AG08396 (cell line): ENCODE results near the gene TIGD1.
A peak's percentile ranks its signal among the peaks of the same experiment; 100 is the strongest.

Experiments used
- DNase-seq: peaks from one replicate; pipeline ENCODE4 v3.0.0; 2012; ENCODE audit warnings: low spot score, mixed read lengths

TIGD1 gene

DNA sequence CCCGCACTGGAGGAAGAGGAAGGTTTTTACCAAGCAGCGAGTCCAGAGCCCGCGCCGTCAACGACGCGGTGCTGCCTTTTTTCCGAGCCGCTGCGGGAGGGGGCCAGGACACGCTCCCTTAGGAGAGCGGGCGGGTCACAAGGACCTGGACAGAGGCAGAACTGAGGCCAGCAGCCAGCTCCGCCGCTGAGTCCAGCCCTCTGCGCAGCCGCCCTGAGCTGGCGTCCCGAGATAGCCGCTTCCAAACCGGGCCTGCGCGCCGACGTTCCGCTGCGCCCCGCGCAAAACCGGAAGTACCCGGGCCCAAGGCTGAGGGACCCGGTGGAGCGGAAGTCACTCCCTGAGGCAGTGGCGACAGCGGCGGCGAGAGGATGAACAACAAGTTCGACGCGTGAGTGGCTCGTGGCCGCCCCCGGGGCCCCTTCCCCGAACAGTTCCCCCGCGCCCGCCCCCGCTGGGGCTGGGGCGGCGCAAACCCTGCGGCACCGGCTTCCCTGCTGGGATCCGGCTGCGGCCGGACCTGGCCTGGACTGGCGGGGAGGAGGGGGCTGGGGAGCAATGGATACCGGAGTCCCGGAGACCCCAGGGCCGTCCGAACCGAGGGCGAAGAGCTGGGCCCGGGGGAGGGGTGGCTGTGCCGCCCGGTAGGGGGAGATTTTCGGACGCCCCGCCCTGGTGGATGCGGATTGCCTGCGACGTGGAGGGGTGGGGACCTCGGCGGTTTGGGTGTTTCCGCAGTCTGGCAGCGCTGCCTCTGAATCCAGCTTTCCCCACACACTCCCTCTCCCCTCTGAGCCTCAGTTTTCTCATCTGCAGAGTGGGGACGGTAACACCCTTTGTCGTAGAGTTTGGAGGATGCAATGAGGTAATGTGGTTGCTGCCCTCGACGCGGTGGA lies at the start of gene TIGD1, which contains the start of gene EIF4E2:
TSS of gene TIGD1 (minus strand) at position 204 of the 896 bp plus-strand sequence. CDS start 675 bp downstream, outside the sequence.
TSS of gene EIF4E2 (plus strand) at position 336 of the 896 bp plus-strand sequence. CDS start at position 372, 36 bp downstream.
- DNase-seq: peak; percentile 100

DNA sequence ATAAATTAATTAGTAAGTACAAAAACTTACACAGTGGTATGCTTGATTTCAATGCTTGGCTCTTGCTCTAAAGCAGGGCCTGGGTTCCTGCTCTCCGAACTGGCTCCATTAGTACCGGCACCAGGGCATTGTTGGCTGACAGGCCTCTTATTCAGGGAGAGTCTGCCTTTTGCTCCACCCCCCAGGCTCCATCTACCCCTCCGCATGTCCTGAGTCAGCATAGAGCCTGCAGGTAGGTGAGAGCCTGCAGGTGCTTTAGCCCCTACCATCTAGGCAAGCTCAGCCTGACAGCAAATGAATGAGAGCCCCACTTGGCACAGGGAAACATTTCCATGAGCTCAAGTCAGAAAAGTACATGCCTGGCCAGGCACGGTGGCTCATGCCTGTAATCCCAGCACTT lies 47.9 kb upstream of the TIGD1 start:
- no peak for DNase-seq

DNA sequence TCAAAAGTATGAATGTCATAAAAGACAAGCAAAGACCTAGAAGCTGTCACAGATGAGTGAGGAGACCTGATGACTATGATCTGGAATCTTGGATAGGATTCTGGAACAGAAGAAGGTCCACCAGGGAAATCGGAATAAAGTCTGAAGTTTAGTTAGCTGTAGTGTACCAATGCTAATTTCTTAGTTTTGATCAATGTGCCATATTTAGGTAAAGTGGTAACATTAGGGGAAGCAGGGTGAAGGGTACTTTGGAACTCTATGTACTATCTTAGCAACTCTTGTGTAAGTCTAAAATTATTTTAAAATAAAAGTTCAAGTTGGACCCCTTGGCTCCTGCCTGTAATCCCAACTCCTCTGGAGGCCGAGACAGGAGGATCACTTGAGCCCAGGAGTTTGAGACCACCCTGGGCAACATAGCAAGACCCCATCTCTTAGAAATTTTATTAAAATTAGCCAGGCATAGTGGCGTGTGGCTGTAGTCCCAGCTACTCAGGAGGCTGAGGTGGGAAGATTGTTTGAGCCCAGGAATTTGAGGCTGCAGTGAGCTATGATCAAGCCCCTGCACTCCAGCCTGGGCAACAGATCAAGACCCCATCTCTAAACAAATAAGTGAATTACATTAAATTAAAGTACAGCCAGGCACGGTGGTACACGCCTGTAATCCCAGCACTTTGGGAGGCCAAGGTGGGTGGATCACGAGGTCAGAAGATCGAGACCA lies 47.2 kb upstream of the TIGD1 start:
- DNase-seq: no peak

DNA sequence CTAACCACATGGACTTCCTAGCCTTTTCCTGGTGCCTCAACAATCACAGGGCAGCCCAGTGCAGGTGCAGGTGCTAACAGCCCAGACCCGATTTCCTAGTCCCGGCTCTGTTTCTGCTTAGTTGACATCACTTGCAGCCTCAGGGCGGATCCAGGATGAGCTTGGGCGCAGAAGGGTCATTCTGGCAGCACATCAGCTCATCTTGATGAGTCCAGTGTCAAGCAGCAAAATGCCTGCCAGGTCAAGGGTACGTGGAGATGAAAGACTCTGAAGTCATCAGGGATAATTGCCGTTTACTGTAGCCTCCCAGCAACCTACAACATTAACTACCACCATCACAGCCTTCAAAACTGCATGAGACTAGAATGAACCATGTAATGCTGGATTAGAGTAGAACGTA lies 43.6 kb upstream of the TIGD1 start:
- no peak for DNase-seq

DNA sequence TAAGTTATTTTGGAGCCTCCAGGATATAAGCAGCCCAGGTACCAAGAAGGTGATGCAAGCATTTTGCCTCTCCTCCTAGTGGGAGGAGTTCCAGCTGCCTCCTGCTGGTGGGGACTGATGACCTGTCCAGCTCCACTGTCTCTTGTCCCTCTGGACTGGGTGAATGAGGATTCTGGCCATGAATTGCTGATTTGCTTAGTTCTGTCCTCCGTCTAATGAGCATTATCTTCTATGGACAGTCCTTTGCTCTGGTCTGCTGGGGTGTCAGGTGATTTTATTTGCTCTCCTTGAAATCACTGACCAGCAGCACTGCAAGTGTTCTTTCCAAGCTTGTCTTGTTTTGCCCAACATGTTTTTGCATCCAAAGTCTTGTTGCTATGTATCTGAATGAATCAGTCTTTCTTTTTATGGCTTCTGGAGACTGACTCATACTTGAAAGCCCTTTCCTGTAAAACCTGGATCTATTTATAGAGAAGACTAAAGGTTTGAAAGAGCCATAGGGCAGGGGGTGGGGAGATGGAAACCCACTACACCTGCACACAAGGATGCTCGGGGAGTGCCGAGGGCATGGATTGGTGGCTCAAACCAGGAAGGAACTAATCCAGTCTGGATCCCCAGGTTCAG lies 42.5 kb upstream of the TIGD1 start:
- peak; percentile 54 for DNase-seq

DNA sequence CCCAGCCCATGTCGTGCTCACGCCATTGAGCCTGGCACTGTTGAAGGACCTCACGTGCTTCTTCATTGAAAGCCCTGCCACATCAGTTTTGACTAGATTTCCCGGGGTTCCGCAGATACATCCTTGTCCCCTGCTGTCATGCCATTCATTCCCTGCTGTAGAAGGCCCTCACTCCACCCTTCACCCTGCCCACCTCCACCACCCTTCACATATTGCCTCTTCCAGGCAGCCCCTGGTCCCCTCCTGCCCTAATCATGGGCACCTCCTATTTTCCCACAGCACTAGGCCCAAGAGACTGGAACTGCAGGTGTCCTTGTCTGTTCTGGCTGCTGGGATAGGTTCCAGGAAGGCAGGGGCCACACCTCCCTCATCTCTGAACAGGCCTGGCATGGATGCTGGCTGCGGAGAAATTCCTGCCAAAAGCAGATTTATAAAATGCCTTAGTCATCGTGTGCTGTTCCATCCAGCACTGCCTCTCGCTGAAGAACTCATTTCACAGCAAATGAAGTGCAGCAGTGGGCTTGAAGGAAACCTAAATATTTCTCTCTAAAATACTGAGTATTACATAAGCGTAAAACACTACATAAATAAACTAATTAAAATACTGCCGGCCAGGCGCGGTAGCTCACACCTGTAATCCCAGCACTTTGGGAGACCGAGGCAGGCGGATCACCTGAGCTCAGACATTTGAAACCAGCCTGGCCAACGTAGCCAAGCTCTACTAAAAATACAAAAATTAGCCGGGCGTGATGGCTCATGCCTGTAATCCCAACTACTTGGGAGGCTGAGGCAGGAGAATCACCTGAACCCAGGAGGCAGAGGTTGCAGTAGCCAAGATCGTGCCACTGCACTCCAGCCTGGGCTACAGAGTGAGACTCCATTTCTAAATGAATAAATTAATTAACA lies 38.6 kb upstream of the TIGD1 start:
- DNase-seq: peak; percentile 83

DNA sequence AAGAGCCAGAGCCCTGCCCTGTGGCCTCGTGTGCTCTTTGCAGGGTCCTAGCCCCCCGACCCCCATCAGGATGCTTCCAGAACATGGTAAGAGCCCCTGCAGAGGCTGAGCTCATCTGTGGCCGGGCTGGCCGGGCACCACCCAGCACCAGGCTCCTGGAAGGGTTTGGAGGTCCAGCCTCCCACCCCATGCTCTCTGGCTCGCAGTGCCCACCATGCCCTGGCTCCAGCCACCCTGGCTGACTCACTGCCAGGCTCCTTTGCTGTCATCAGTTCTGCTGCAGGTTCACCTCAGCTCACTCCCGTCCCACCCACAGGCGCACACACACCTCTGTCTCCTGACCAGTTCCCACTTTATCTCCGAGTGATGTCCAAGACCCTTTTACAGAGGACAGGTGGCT lies 37.7 kb upstream of the TIGD1 start:
- DNase-seq: no peak

DNA sequence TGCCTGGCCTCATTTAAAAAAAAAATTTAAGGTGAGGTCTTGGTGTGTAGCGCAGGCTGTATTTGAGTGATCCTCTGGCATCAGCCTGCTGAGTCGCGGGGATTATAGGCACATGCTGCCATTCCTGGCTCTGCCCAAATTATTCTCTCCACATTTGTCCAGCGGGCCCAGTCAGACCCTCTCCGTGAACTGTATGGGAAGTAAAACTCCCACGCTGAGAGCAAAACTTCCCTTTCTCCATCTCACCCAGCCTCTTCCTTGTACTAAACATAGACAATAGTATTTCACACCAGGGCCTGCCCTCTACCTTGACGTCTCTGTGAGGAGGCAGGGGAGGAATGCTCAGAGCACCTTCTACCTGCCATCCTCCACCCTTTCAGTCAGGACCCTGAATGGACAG lies 37.2 kb upstream of the TIGD1 start:
- no peak for DNase-seq

DNA sequence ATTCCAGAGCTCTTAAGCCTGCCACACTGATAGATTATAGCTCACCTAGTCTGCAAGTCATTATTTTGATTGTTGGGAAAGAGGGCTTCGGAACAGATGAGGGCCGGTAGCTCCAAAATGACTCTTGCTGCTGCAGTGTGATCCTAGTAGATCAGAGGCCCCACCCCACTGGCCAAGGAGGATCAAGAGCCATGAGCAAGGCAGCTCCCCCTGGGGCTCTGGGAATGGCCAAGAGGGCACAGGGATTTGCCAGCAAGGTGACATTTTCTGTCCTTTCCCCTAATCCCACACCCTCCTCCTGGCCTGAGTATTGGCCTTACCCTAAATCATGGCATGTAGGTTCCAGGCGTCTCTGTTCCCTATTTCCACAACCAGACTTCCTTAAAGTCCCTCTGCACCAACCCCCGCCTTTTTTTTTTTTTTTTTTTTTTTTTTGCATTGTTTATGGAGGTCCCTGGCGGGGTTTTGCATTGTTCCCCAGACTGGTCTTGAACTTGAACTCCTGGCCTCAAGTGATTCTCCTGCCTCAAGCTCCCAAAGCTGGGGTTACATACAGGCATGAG lies 36.7 kb upstream of the TIGD1 start:
- no peak for DNase-seq

DNA sequence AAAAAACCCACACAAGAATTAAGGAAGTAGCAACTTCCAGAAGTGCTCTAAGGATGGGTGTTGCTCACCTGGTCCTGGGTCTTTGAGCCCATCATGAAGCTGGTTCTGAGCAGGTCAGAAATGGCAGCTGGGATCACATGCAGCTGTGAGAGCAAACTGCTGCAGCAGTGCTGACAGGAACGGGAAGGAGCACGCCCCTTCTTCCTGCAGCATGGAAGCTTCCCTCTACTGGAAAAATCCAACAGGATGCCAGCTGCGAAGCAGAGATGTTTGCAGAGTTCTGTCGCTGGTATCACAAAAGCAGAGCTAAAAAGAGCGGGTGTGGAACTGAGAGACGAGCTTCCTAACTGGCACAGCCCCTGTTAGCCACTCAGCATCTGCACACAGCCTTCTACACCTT lies 33.9 kb upstream of the TIGD1 start:
- DNase-seq: no peak

DNA sequence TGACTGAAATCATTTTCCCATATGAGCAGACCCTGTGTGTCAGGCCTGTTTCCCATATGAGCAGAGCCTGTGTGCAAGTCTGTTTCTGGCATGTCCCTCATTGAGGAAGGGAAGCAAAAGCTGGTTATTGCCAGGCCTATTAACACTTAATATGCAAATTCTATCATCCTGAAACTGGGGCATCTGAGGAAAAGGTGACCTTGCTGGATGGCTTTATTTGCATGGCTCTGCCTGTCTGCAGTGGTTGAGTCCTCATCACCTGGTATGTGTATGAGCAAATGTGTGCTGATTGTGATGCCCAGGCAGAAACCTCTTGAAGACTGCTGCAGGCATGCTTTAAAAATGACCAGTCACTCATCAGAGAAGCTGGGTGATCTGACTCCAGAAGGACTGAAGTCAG lies 31.4 kb upstream of the TIGD1 start:
- DNase-seq: no peak

DNA sequence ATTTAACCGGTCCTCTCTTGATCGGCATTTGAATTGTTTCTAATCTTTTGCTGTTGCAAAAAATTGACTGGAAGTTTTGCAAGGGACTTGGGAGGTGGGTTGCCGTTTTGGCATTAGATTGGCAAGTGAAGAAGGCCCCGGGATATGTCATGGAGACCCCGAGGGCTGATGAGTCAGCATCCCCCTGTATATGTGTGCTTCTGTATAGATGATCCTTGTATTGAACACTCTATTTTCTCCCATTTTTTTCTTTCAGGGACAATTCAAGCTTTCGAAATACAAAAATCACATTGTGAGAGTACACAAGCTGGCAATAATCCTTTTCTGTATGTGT lies 30.3 kb upstream of the TIGD1 start:
- DNase-seq: no peak

DNA sequence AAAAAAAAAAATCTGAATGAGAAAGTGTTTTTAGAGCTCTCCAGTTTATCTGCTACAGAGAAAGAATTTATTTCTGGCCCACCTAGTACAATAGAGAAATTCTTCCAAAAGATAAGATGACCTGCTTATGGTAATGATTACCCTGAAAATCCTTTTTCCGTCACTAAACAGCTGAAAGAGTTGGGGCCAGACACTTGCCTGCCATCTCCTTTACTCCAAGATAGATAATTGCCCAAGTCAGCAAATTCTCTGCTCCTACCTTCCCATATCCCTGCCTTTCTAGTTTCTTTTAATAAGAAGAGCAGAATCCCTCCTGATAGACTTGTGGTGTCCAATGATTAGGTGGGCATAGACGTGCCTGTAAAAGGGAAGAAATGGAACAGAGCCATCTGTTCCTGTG lies 28.3 kb upstream of the TIGD1 start:
- DNase-seq: no peak

DNA sequence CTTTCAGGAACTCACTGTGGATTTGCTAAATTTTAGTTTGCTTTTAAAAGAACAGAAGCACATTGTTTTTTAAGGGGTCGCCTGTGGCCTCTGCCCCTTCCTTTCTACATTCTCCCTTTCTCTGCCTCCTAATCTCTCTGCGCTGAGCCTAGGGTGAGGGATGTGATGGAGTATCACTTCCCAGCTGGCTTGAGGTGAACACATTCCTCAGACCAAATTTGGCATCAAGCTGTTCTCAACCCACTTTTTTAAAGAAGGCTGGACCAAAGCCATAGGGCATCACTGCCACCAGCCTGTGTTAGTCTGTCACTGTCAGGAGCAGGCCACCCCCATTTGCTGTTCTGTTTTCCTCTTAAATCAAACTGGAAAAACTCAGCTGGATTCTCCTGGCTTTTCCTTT lies 27.5 kb upstream of the TIGD1 start:
- no peak for DNase-seq

DNA sequence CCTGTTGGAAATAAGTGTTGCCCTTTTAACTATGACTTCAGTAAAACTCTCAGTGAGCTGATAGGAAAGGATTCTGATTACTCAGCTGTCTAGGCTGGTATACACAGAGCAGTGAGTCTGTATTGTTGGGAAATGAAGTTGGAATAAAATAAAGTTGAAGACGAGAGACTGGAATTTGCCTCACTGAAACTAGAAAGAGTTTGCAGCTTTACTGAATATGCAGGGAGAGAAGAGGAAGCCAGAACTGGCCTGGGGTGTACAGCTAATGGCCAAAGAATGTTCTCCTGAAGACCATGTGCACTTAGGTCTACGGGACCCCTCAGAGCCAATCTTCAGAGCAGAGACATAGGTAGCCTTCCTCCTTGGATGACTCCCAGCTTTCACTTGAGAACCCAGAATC lies 26.6 kb upstream of the TIGD1 start:
- DNase-seq: no peak

DNA sequence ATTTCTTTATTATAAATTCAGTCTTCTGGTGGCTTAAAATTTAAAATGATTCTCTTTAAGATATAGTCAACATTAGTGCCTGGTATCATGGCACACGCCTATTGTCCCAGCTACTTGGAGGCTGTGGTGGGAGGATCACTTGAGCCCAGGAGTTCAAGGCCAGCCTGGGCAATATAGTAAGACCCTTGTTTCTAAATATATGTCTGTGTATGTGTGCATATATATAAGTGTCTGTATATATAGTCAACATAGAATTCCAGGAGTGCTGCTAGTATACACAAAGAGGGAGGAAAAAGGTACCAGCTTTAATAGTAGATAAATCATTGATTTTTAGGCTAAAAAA lies 25.0 kb upstream of the TIGD1 start:
- no peak for DNase-seq

DNA sequence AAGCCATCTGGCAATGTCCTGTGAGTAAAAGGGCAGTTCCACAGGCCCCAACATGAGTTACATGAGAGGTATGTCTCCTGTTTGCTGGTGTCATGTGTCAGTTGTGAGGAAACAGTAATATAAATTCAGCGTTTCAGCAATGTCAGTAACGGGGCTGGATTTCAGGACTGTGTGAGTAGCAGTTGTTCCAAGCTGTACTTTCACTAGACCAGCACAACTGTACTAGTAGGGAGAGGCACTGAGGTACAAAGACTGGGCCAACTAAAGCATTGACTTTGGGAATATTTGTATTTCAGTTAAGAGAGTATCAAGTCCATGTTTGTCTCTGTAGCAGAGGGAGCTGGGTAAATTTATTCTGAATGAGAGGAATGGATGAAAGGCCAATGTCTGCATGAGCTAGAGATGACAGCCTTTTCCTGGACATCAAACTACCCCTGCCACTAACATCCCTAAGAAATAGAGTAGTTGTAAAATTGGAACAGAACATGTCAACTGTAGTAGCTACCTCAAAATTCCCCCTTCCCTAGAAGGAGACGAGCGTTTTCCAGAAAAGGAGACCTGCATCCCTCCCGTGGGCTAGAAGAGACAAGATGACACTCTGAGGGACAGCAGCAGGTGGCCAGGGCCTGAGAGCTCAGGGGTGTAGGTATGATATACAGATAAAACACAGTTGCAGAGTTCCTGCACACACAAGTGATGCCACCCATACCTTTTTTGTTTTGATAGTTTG lies 24.5 kb upstream of the TIGD1 start:
- DNase-seq: peak; percentile 37

DNA sequence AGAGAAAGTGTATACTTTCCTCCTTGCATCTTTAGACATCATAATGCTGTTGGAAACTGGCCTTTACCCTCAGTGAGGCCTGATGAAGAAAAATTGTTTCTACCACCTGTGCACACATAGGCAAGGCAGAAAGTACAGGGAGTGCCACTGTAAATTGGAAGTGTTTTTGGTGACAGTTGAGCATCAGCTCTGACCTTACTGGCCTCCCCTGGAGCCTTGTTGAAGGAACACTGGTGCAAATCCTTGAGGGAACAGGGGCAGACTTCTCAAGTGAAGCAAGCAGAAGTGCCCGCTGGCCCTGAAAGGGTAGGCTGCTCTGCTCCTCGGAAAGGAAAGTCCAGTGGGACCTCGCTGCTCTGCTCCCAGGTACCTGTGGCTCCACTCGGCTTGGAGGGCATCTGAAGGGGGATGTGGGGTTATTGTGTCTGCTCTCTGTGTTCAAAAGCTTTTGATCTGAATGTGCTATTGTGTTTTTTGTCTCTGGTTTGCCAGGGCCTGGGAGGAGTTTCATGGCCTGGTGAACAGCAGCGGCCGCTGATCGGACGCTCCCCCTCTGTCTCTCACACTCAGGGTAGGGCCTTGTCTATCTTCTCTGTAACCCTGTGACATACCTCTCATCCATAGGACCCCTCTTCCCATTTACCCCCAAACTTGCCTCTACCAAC lies 23.5 kb upstream of the TIGD1 start:
- no peak for DNase-seq

DNA sequence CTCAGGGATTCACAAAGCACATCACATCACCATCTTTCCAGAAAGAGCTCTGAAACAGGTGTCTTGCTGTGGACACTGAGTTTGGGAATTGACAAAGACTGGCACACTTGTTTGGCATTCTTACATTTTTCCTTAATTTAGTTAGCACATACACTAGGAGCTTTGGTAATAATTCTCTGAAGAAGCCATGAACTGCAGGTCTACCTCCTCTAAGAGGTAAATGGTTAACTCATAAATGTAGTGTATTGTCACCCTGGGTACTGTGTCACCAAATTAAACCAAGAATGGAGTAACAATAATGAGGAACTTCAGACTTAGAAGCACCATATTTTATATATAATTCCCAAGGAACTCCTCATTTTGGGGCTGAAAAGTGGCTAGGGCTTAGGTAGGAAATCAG lies 22.7 kb upstream of the TIGD1 start:
- no peak for DNase-seq

DNA sequence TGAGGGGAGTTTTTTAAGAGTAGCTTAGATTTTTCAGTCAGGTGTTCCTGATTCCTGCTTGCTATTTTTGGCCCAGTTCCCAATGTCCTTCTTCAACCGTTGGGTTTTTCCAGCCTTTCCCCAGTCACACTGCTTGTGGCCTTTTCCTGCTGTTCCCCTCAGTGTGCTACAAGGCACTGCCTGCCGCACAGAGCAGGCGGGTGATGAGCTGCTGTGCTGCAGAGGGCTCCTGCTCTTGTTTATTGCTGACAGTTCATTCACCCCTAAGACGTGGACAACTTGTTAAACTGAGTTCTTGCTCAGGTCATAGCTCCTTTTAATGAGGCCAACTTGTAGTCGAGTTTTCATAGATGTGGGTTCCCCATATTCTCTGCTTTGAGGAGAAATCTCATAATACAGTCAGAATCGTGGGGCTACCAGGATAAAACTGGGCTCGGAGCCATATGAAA lies 20.7 kb upstream of the TIGD1 start:
- DNase-seq: no peak
